Measurements from ENCODE around the gene ADNP. TPM values are rescaled to one million over a fixed set of nuclear protein-coding genes. Genes with fewer than 3 reads are reported as not detected.
A peak's percentile ranks its signal among the peaks of the same experiment; 100 is the strongest.

The ADNP gene
- total and polyA plus RNA-seq, 5 donors from 2014 or later = 4.9 to 61.5 (median 7.0) TPM

DNA sequence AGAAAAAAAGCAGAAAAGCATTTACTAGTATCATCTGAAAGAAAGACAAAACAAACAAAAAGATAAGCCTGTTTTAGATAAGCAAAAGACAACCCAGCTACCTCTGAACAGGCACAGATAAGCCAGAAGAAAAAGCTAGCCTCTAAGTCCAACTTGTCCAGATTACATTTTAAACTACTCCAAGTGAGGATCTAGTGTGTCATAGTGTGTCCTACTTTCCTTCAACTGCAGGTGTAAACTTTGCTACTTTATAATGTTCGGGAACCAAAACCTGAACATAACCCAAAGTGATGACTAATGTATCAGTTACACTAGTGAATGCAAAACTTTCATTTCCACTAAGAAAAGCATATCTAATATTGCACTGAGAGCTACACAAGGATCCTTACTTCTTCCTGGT lies 19.5 kb downstream of the ADNP start:
- Mint-ChIP-seq H3K4me3 (peak overlapping the region in 2 of 4 donors; percentile 12 to 56), H3K27ac (peak overlapping the region; percentile 57 to 81 (median 65)), H3K4me1 (peaks cover 44 to 86% (median 70%) of the 10 kb centered on the region in 4 donors), H3K9me3 (peaks cover 0 to 3% (median 0%) of the 10 kb centered on the region in 7 donors), H3K36me3 (peaks cover 29% of the 10 kb centered on the region), H3K27me3 (no peaks in the 10 kb centered on the region)
- no peaks in the 10 kb centered on the region for H3K9me3 ChIP-seq (ENCODE audit: control insufficient read depth in 2 of 2, low read length in 2 of 2)
- peak overlapping the region; percentile 30 for H3K27ac ChIP-seq (ENCODE audit: insufficient read depth, low read length, poor library complexity, severe bottlenecking)
- no peaks in the 10 kb centered on the region for H3K27me3 ChIP-seq (ENCODE audit: control insufficient read depth, insufficient read depth, low read length)
- ATAC-seq (ENCODE audit: low read depth in 2 of 2) = no peak
- no peak overlapping the region for H3K4me3 ChIP-seq (ENCODE audit: low read depth, low read length)
- DNase-seq = no peak
- peaks cover 6% of the 10 kb centered on the region for H3K36me3 ChIP-seq (ENCODE audit: control insufficient read depth, insufficient read depth, low read length)
- peaks cover 39% of the 10 kb centered on the region for H3K4me1 ChIP-seq (ENCODE audit: control insufficient read depth, insufficient read depth, low read length, poor library complexity, severe bottlenecking)

GRCh38 chr20:50911030-50911429 lies 20.2 kb downstream of the ADNP start:
- H3K4me1 Mint-ChIP-seq = peaks cover 38 to 84% (median 66%) of the 10 kb centered on the region in 4 donors
- DNase-seq = no peak
- H3K36me3 ChIP-seq (ENCODE audit: control insufficient read depth, insufficient read depth, low read length) = peaks cover 5% of the 10 kb centered on the region
- H3K9me3 Mint-ChIP-seq = no peaks in the 10 kb centered on the region
- no peaks in the 10 kb centered on the region for H3K9me3 ChIP-seq (ENCODE audit: control insufficient read depth in 2 of 2, low read length in 2 of 2)
- H3K27me3 ChIP-seq (ENCODE audit: control insufficient read depth, insufficient read depth, low read length) = no peaks in the 10 kb centered on the region
- no peak for ATAC-seq (ENCODE audit: low read depth in 2 of 2)
- peak overlapping the region; percentile 57 to 81 (median 65) for H3K27ac Mint-ChIP-seq
- H3K4me3 Mint-ChIP-seq = peak overlapping the region in 2 of 4 donors; percentile 12 to 25
- H3K27ac ChIP-seq (ENCODE audit: insufficient read depth, low read length, poor library complexity, severe bottlenecking) = no peak overlapping the region
- H3K4me3 ChIP-seq (ENCODE audit: low read depth, low read length) = no peak overlapping the region
- H3K36me3 Mint-ChIP-seq = peaks cover 29% of the 10 kb centered on the region
- peaks cover 35% of the 10 kb centered on the region for H3K4me1 ChIP-seq (ENCODE audit: control insufficient read depth, insufficient read depth, low read length, poor library complexity, severe bottlenecking)
- H3K27me3 Mint-ChIP-seq = no peaks in the 10 kb centered on the region

GRCh38 chr20:50909413-50909812 lies 21.8 kb downstream of the ADNP start:
- DNase-seq = no peak
- ATAC-seq (ENCODE audit: low read depth in 2 of 2) = no peak
- Histone ChIP-seq H3K9me3 (ENCODE audit: control insufficient read depth in 2 of 2, low read length in 2 of 2) (no peaks in the 10 kb centered on the region), H3K36me3 (ENCODE audit: control insufficient read depth, insufficient read depth, low read length) (peaks cover 2% of the 10 kb centered on the region), H3K4me1 (ENCODE audit: control insufficient read depth, insufficient read depth, low read length, poor library complexity, severe bottlenecking) (peaks cover 28% of the 10 kb centered on the region), H3K4me3 (ENCODE audit: low read depth, low read length) (no peak overlapping the region), H3K27ac (ENCODE audit: insufficient read depth, low read length, poor library complexity, severe bottlenecking) (no peak overlapping the region), H3K27me3 (ENCODE audit: control insufficient read depth, insufficient read depth, low read length) (no peaks in the 10 kb centered on the region)
- H3K4me1 Mint-ChIP-seq = peaks cover 42 to 86% (median 56%) of the 10 kb centered on the region in 4 donors
- H3K27ac Mint-ChIP-seq = no peak overlapping the region
- H3K9me3 Mint-ChIP-seq = no peaks in the 10 kb centered on the region
- peak overlapping the region in 2 of 4 donors; percentile 9 to 48 for H3K4me3 Mint-ChIP-seq
- no peaks in the 10 kb centered on the region for H3K27me3 Mint-ChIP-seq
- H3K36me3 Mint-ChIP-seq = peaks cover 29% of the 10 kb centered on the region

GRCh38 chr20:50904067-50904570 lies 27.1 kb downstream of the ADNP start:
- Histone ChIP-seq H3K27me3 (ENCODE audit: control insufficient read depth, insufficient read depth, low read length) (no peaks in the 10 kb centered on the region), H3K36me3 (ENCODE audit: control insufficient read depth, insufficient read depth, low read length) (peaks cover 33% of the 10 kb centered on the region), H3K4me1 (ENCODE audit: control insufficient read depth, insufficient read depth, low read length, poor library complexity, severe bottlenecking) (peaks cover 8% of the 10 kb centered on the region), H3K9me3 (ENCODE audit: control insufficient read depth in 2 of 2, low read length in 2 of 2) (no peaks in the 10 kb centered on the region), H3K4me3 (ENCODE audit: low read depth, low read length) (no peak overlapping the region), H3K27ac (ENCODE audit: insufficient read depth, low read length, poor library complexity, severe bottlenecking) (no peak overlapping the region)
- H3K9me3 Mint-ChIP-seq = no peaks in the 10 kb centered on the region
- H3K4me3 Mint-ChIP-seq = no peak overlapping the region
- no peak for DNase-seq
- H3K27ac Mint-ChIP-seq = peak overlapping the region in 2 of 3 donors; percentile 23 to 68
- ATAC-seq (ENCODE audit: low read depth in 2 of 2) = no peak
- H3K4me1 Mint-ChIP-seq = peaks cover 19 to 65% (median 40%) of the 10 kb centered on the region in 4 donors
- H3K27me3 Mint-ChIP-seq = no peaks in the 10 kb centered on the region
- H3K36me3 Mint-ChIP-seq = peaks cover 10% of the 10 kb centered on the region

GRCh38 chr20:50903353-50904051 lies 27.7 kb downstream of the ADNP start:
- Mint-ChIP-seq H3K36me3 (peaks cover 10% of the 10 kb centered on the region), H3K27ac (peak overlapping the region in 2 of 3 donors; percentile 23 to 68), H3K4me1 (peaks cover 19 to 61% (median 36%) of the 10 kb centered on the region in 4 donors), H3K4me3 (no peak overlapping the region), H3K9me3 (no peaks in the 10 kb centered on the region), H3K27me3 (no peaks in the 10 kb centered on the region)
- Histone ChIP-seq H3K9me3 (ENCODE audit: control insufficient read depth in 2 of 2, low read length in 2 of 2) (no peaks in the 10 kb centered on the region), H3K4me1 (ENCODE audit: control insufficient read depth, insufficient read depth, low read length, poor library complexity, severe bottlenecking) (peaks cover 8% of the 10 kb centered on the region), H3K27me3 (ENCODE audit: control insufficient read depth, insufficient read depth, low read length) (no peaks in the 10 kb centered on the region), H3K36me3 (ENCODE audit: control insufficient read depth, insufficient read depth, low read length) (peaks cover 35% of the 10 kb centered on the region), H3K27ac (ENCODE audit: insufficient read depth, low read length, poor library complexity, severe bottlenecking) (no peak overlapping the region), H3K4me3 (ENCODE audit: low read depth, low read length) (no peak overlapping the region)
- ATAC-seq (ENCODE audit: low read depth in 2 of 2) (no peak), DNase-seq (no peak)

DNA sequence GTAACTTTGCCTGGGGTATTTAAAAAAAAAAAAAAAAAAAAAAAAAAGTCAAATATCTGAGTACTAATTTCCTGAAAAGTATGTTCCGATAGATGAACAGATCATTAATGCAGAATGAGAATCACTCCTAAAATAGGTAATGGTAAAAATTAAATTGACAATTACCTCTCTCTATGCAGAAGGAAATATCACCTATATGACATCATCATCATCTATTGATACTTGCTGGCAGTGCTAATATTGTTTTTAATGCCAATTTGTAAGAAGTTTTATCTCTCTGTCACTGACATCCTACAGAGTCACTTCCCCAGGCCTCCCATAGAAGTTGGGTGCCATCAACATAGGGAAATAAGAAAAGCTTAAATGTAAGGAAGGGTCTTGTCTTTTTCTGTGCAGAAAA lies 29.9 kb downstream of the ADNP start:
- Mint-ChIP-seq H3K4me3 (peak overlapping the region in 1 of 4 donors; percentile 33), H3K27me3 (no peaks in the 10 kb centered on the region), H3K4me1 (peaks cover 24 to 48% (median 33%) of the 10 kb centered on the region in 4 donors), H3K9me3 (no peaks in the 10 kb centered on the region), H3K27ac (peak overlapping the region in 1 of 3 donors; percentile 55), H3K36me3 (peaks cover 16% of the 10 kb centered on the region)
- H3K27me3 ChIP-seq (ENCODE audit: control insufficient read depth, insufficient read depth, low read length) = no peaks in the 10 kb centered on the region
- ATAC-seq (ENCODE audit: low read depth in 2 of 2) = no peak
- peaks cover 6% of the 10 kb centered on the region for H3K4me1 ChIP-seq (ENCODE audit: control insufficient read depth, insufficient read depth, low read length, poor library complexity, severe bottlenecking)
- no peak overlapping the region for H3K27ac ChIP-seq (ENCODE audit: insufficient read depth, low read length, poor library complexity, severe bottlenecking)
- no peak overlapping the region for H3K4me3 ChIP-seq (ENCODE audit: low read depth, low read length)
- no peak for DNase-seq
- peaks cover 47% of the 10 kb centered on the region for H3K36me3 ChIP-seq (ENCODE audit: control insufficient read depth, insufficient read depth, low read length)
- H3K9me3 ChIP-seq (ENCODE audit: control insufficient read depth in 2 of 2, low read length in 2 of 2) = no peaks in the 10 kb centered on the region

GRCh38 chr20:50900261-50900660 lies 31.0 kb downstream of the ADNP start:
- H3K4me3 Mint-ChIP-seq = no peak overlapping the region
- Histone ChIP-seq H3K4me1 (ENCODE audit: control insufficient read depth, insufficient read depth, low read length, poor library complexity, severe bottlenecking) (peaks cover 5% of the 10 kb centered on the region), H3K9me3 (ENCODE audit: control insufficient read depth in 2 of 2, low read length in 2 of 2) (no peaks in the 10 kb centered on the region), H3K4me3 (ENCODE audit: low read depth, low read length) (no peak overlapping the region), H3K27ac (ENCODE audit: insufficient read depth, low read length, poor library complexity, severe bottlenecking) (no peak overlapping the region), H3K27me3 (ENCODE audit: control insufficient read depth, insufficient read depth, low read length) (no peaks in the 10 kb centered on the region), H3K36me3 (ENCODE audit: control insufficient read depth, insufficient read depth, low read length) (peaks cover 48% of the 10 kb centered on the region)
- peak overlapping the region in 1 of 3 donors; percentile 55 for H3K27ac Mint-ChIP-seq
- peaks cover 19 to 38% (median 32%) of the 10 kb centered on the region in 4 donors for H3K4me1 Mint-ChIP-seq
- H3K36me3 Mint-ChIP-seq = peaks cover 16% of the 10 kb centered on the region
- no peak for ATAC-seq (ENCODE audit: low read depth in 2 of 2)
- H3K27me3 Mint-ChIP-seq = no peaks in the 10 kb centered on the region
- DNase-seq = no peak
- no peaks in the 10 kb centered on the region for H3K9me3 Mint-ChIP-seq

All from CD4-positive, CD25-positive, alpha-beta regulatory T cell (primary cell).